NB4 (cell line): ENCODE results near the gene COL4A6.

Source experiments
- DNase-seq: peaks from one replicate; pipeline ENCODE4 v3.0.0; 2010; ENCODE audit warnings: low read depth
- H3K4me3 ChIP-seq: one replicate; pipeline ENCODE4 v1.5.1; 2011; ENCODE audit warnings: mild to moderate bottlenecking, low read depth, low read length, moderate library complexity
- MYC ChIP-seq: IDR thresholded peaks from 2 replicates; pipeline ENCODE4 v1.6.1; 2011; ENCODE audit warnings: low read depth, low read length
- POLR2A ChIP-seq: IDR thresholded peaks from 2 replicates; pipeline ENCODE4 v1.6.1; 2011; ENCODE audit warnings: mild to moderate bottlenecking; ENCODE audit not compliant: insufficient read length; ENCODE audit errors: extremely low read depth
- TF ChIP-seq, protein P1 (sequence below): IDR thresholded peaks from one replicate; pipeline ENCODE4 v1.5.1; 2012; ENCODE audit warnings: low read depth, low read length
- TF ChIP-seq, protein P2 (sequence below): IDR thresholded peaks from 2 replicates; pipeline ENCODE4 v1.6.1; 2011; ENCODE audit warnings: low read depth, low read length

The COL4A6 gene

GRCh38 chrX:108332281-108332680 is 105.9 kb downstream of the COL4A6 start:
- no peak for DNase-seq
- no peak overlapping the region for H3K4me3 ChIP-seq
- no peak for TF ChIP-seq POLR2A
- no peak for TF ChIP-seq MYC
- TF ChIP-seq, protein P1, sequence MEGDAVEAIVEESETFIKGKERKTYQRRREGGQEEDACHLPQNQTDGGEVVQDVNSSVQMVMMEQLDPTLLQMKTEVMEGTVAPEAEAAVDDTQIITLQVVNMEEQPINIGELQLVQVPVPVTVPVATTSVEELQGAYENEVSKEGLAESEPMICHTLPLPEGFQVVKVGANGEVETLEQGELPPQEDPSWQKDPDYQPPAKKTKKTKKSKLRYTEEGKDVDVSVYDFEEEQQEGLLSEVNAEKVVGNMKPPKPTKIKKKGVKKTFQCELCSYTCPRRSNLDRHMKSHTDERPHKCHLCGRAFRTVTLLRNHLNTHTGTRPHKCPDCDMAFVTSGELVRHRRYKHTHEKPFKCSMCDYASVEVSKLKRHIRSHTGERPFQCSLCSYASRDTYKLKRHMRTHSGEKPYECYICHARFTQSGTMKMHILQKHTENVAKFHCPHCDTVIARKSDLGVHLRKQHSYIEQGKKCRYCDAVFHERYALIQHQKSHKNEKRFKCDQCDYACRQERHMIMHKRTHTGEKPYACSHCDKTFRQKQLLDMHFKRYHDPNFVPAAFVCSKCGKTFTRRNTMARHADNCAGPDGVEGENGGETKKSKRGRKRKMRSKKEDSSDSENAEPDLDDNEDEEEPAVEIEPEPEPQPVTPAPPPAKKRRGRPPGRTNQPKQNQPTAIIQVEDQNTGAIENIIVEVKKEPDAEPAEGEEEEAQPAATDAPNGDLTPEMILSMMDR, result no peak
- TF ChIP-seq, protein P2, sequence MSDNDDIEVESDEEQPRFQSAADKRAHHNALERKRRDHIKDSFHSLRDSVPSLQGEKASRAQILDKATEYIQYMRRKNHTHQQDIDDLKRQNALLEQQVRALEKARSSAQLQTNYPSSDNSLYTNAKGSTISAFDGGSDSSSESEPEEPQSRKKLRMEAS, result no peak

GRCh38 chrX:108331126-108331909 is 106.9 kb downstream of the COL4A6 start:
- H3K4me3 ChIP-seq, result no peak overlapping the region
- DNase-seq, result no peak
- TF ChIP-seq, protein P1, result no peak
- TF ChIP-seq, protein P2, result no peak
- TF ChIP-seq MYC (no peak), POLR2A (no peak)

DNA sequence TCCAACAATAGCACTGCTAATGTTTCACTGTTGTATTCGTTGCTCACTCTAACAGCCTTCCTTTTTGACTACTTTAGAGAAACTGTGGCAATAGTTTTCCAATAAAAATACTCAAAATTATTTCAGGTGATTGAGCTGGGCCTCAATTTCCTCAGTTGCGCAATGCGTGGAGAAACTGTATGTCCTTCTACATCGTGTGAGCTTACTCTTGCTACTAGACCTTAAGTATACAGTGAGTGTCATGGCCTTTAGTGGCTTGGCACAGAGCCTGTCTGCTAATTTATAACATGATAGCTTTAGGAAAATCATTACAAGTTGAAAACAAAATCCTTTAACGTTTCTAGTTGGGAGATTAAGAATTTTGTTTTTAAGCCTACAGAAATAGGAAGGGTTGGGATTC is 114.5 kb downstream of the COL4A6 start:
- TF ChIP-seq, protein P1, result no peak
- TF ChIP-seq MYC (no peak), POLR2A (no peak)
- TF ChIP-seq, protein P2, result no peak
- H3K4me3 ChIP-seq, result no peak overlapping the region

DNA sequence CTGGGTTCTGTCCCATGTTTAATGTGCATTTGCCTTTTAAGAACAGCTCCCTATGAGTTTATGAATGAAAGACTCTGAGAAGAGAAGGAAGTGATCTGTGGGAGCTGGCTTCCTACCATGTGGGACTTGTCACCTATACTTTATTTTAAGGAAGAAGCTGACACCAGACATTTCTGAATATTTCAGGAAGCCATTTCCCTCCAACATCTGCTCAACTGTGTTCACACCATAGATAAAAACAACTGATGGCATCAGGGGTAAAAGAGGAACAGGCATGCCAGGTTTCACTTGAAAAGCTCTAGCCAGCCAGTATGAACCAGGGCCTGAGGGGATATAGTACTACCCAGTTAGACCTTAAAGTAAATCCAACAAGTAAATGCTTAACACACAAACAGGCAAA is 116.0 kb downstream of the COL4A6 start:
- DNase-seq, result no peak
- H3K4me3 ChIP-seq, result no peak overlapping the region
- TF ChIP-seq, protein P2, result no peak
- TF ChIP-seq, protein P1, result no peak
- TF ChIP-seq MYC (no peak), POLR2A (no peak)

More for the DNA sequence above, 114.5 kb downstream of the COL4A6 start:
- DNase-seq, result no peak

DNA sequence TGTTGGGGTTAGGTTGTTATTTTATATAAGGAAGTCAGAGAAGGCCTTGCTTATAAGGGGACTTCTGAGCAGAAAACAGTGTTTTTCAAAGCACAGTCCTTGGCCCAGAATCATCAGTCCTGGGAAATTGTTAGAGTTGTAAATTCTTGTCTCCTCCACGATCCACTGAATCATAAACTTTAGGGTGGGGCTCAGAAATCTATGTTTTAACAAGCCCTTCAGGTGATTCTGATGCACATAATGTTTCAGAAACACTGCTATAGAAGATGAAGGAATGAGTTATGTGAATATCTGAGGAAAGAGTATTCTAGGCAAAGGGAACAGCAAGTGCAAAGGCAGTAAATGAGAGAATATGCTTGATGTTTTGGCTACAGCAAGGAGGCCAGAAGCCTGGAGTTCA is 121.8 kb downstream of the COL4A6 start:
- no peak for DNase-seq
- H3K4me3 ChIP-seq, result no peak overlapping the region
- TF ChIP-seq, protein P1, result no peak
- TF ChIP-seq MYC (no peak), POLR2A (no peak)
- TF ChIP-seq, protein P2, result no peak
